Measurements from ENCODE around the gene TTLL10. TPM values are rescaled to one million over a fixed set of nuclear protein-coding genes. Genes with fewer than 3 reads are reported as not detected.

Gene TTLL10
- total RNA-seq, 1 experiment from 2014 or later, result not detected

- H3K27me3 Mint-ChIP-seq (ENCODE audit: insufficient read depth, unreplicated experiment), result no peaks in the 10 kb centered on the region
- intact Hi-C loops (cut with micrococcal nuclease), result no loop called here
- no peaks in the 10 kb centered on the region for H3K36me3 Mint-ChIP-seq (ENCODE audit: insufficient read depth, unreplicated experiment)
- no peak overlapping the region for H3K27ac Mint-ChIP-seq (ENCODE audit: low read depth, unreplicated experiment)
- H3K9me3 Mint-ChIP-seq (ENCODE audit: unreplicated experiment), result no peaks in the 10 kb centered on the region
- ChIA-PET CTCF (interaction anchor here (0.7 kb wide), 1 partner anchor 397 kb away, joined by 3 read pairs; no protein-coding TSS in a partner anchor), POLR2A (no interaction called here)
- no peak for DNase-seq (ENCODE audit: unreplicated experiment)
- no peak overlapping the region for H3K4me3 Mint-ChIP-seq (ENCODE audit: unreplicated experiment)
- no peak for TF ChIP-seq CTCF (IDR thresholded peaks at IDR 0.05; ENCODE audit: unreplicated experiment)
- H3K4me1 Mint-ChIP-seq (ENCODE audit: insufficient read depth, unreplicated experiment), result no peaks in the 10 kb centered on the region
- no TSS peak for BruUV-seq (replicated peaks)
These were observed 27.5 kb downstream of the TTLL10 start for GRCh38 chr1:1200876-1201810.

GRCh38 chr1:1202831-1203560, 29.3 kb downstream of the TTLL10 start:
- Mint-ChIP-seq H3K4me3 (ENCODE audit: unreplicated experiment) (no peak overlapping the region), H3K4me1 (ENCODE audit: insufficient read depth, unreplicated experiment) (peaks cover 3% of the 10 kb centered on the region), H3K9me3 (ENCODE audit: unreplicated experiment) (no peaks in the 10 kb centered on the region), H3K36me3 (ENCODE audit: insufficient read depth, unreplicated experiment) (peaks cover 5% of the 10 kb centered on the region), H3K27ac (ENCODE audit: low read depth, unreplicated experiment) (no peak overlapping the region), H3K27me3 (ENCODE audit: insufficient read depth, unreplicated experiment) (no peaks in the 10 kb centered on the region)
- DNase-seq (ENCODE audit: unreplicated experiment), result no peak
- ChIA-PET CTCF (no interaction called here), POLR2A (no interaction called here)
- TF ChIP-seq CTCF (IDR thresholded peaks at IDR 0.05; ENCODE audit: unreplicated experiment), result no peak
- BruUV-seq (replicated peaks), result no TSS peak
- intact Hi-C loops (cut with micrococcal nuclease), result no loop called here

GRCh38 chr1:1203561-1204424, 30.1 kb downstream of the TTLL10 start:
- CTCF ChIA-PET, result no interaction called here
- BruUV-seq (replicated peaks), result no TSS peak

More at GRCh38 chr1:1203561-1204424, 30.1 kb downstream of the TTLL10 start:
- intact Hi-C loops (cut with micrococcal nuclease), result no loop called here
- H3K4me3 Mint-ChIP-seq (ENCODE audit: unreplicated experiment), result no peak overlapping the region
- no peak overlapping the region for H3K27ac Mint-ChIP-seq (ENCODE audit: low read depth, unreplicated experiment)
- H3K36me3 Mint-ChIP-seq (ENCODE audit: insufficient read depth, unreplicated experiment), result peaks cover 5% of the 10 kb centered on the region
- DNase-seq (ENCODE audit: unreplicated experiment), result no peak
- TF ChIP-seq CTCF (IDR thresholded peaks at IDR 0.05; ENCODE audit: unreplicated experiment), result no peak
- peaks cover 11% of the 10 kb centered on the region for H3K4me1 Mint-ChIP-seq (ENCODE audit: insufficient read depth, unreplicated experiment)
- POLR2A ChIA-PET, result no interaction called here
- no peaks in the 10 kb centered on the region for H3K9me3 Mint-ChIP-seq (ENCODE audit: unreplicated experiment)
- H3K27me3 Mint-ChIP-seq (ENCODE audit: insufficient read depth, unreplicated experiment), result no peaks in the 10 kb centered on the region
